GM23338 (cell line): ENCODE data around the gene RPP25. TPM values are rescaled to one million over a fixed set of nuclear protein-coding genes. Genes with fewer than 3 reads are reported as not detected.

Experiments used
- ATAC-seq: fragments of 200-7000 bp; cut with Tn5 transposase; 3 replicates; pipeline ENCODE4 v1.9.1; 2020
- DNase-seq: peaks from one replicate; pipeline ENCODE4 v3.0.0-alpha.2; 2015; ENCODE audit warnings: low spot score
- H2AFZ ChIP-seq: fragments of 200-600 bp; sonication (generic); 2 replicates; pipeline ENCODE4 v1.8.0; 2016; ENCODE audit warnings: antibody characterized with exemption, mild to moderate bottlenecking, moderate library complexity
- H3F3A ChIP-seq: fragments of 200-600 bp; sonication (generic); replicated peaks from 2 replicates; pipeline ENCODE4 v1.8.0; 2017; ENCODE audit warnings: antibody characterized with exemption, mixed run types, low read depth
- H3K27ac ChIP-seq: fragments of 200-600 bp; sonication (generic); 2 replicates; pipeline ENCODE4 v1.6.1; 2016; ENCODE audit warnings: low read depth
- H3K27me3 ChIP-seq: fragments of 200-600 bp; sonication (generic); 2 replicates; pipeline ENCODE4 v1.8.0; 2016; ENCODE audit warnings: mild to moderate bottlenecking, mixed run types, moderate library complexity; ENCODE audit not compliant: insufficient read depth
- H3K36me3 ChIP-seq: fragments of 200-600 bp; sonication (generic); 2 replicates; pipeline ENCODE4 v1.8.0; 2016; ENCODE audit warnings: mild to moderate bottlenecking; ENCODE audit not compliant: insufficient read depth
- H3K4me1 ChIP-seq: fragments of 200-600 bp; sonication (generic); 2 replicates; pipeline ENCODE4 v1.8.0; 2016; ENCODE audit warnings: mild to moderate bottlenecking, moderate library complexity; ENCODE audit not compliant: insufficient read depth
- H3K4me2 ChIP-seq: fragments of 200-600 bp; sonication (generic); 2 replicates; pipeline ENCODE4 v1.7.1; 2017; ENCODE audit warnings: mixed run types
- H3K4me3 ChIP-seq: fragments of 200-600 bp; sonication (generic); 2 replicates; pipeline ENCODE4 v1.6.1; 2016; ENCODE audit warnings: mixed run types
- H3K79me2 ChIP-seq: fragments of 200-600 bp; sonication (generic); replicated peaks from 2 replicates; pipeline ENCODE4 v1.8.0; 2017; ENCODE audit warnings: mild to moderate bottlenecking; ENCODE audit not compliant: insufficient read depth
- H3K9me2 ChIP-seq: fragments of 200-600 bp; sonication (generic); 2 replicates; pipeline ENCODE4 v1.8.0; 2017; ENCODE audit not compliant: insufficient read depth
- H4K20me1 ChIP-seq: fragments of 200-600 bp; sonication (generic); replicated peaks from 2 replicates; pipeline ENCODE4 v1.8.0; 2017; ENCODE audit warnings: mild to moderate bottlenecking; ENCODE audit not compliant: insufficient read depth
- H3K27ac Mint-ChIP-seq: 2 replicates; pipeline ENCODE4 v1.8.0; 2020; ENCODE audit warnings: inconsistent platforms, mild to moderate bottlenecking, moderate library complexity, mixed read lengths
- H3K27me3 Mint-ChIP-seq: 3 replicates; pipeline ENCODE4 v1.8.0; 2022; ENCODE audit warnings: low read depth, mild to moderate bottlenecking, moderate library complexity, mixed read lengths, inconsistent platforms; ENCODE audit not compliant: insufficient read depth, poor library complexity
- H3K36me3 Mint-ChIP-seq: 3 replicates; pipeline ENCODE4 v1.8.0; 2021; ENCODE audit warnings: low read depth, mild to moderate bottlenecking, inconsistent platforms, moderate library complexity, mixed read lengths
- H3K4me1 Mint-ChIP-seq: 3 replicates; pipeline ENCODE4 v1.8.0; 2020; ENCODE audit warnings: mild to moderate bottlenecking, inconsistent platforms, mixed read lengths
- H3K4me3 Mint-ChIP-seq: 3 replicates; pipeline ENCODE4 v1.8.0; 2021; ENCODE audit warnings: moderate library complexity, mild to moderate bottlenecking, inconsistent platforms, mixed read lengths
- H3K9me3 Mint-ChIP-seq: 3 replicates; pipeline ENCODE4 v1.8.0; 2020; ENCODE audit warnings: moderate library complexity, mild to moderate bottlenecking, inconsistent platforms, mixed read lengths
- CREB1 ChIP-seq: fragments of 250-450 bp; sonication (Bioruptor Pico); IDR thresholded peaks from 2 replicates; pipeline ENCODE4 v1.5.0; 2020; ENCODE audit warnings: low read depth, mild to moderate bottlenecking, moderate library complexity
- CTCF ChIP-seq, 2 experiments: fragments of 200-600 bp in 1 of 2; sonication (generic) in 1 of 2; conservative IDR thresholded peaks; 2 replicates each; pipeline versions ENCODE4 v1.5.1 to v1.6.1; 2016 to 2017; ENCODE audit warnings: antibody characterized with exemption in 2 of 2, low read depth in 2 of 2, mild to moderate bottlenecking in 2 of 2, moderate library complexity in 1 of 2
- ETS1 ChIP-seq: IDR thresholded peaks from 2 replicates; pipeline ENCODE4 v1.6.1; 2016; ENCODE audit warnings: antibody characterized with exemption
- EZH2 ChIP-seq: fragments of 200-600 bp; sonication (generic); IDR thresholded peaks from one replicate; pipeline ENCODE4 v1.8.0; 2017; ENCODE audit warnings: antibody characterized with exemption, mild to moderate bottlenecking, low read depth; ENCODE audit not compliant: unreplicated experiment
- JUNB ChIP-seq: IDR thresholded peaks from one replicate; pipeline ENCODE4 v1.6.1; 2016; ENCODE audit warnings: antibody characterized with exemption; ENCODE audit not compliant: unreplicated experiment
- NANOG ChIP-seq: IDR thresholded peaks from 2 replicates; pipeline ENCODE4 v1.6.1; 2016; ENCODE audit warnings: antibody characterized with exemption, borderline replicate concordance
- ZNF114 ChIP-seq: fragments of 250-450 bp; sonication (Bioruptor Pico); IDR thresholded peaks from 2 replicates; pipeline ENCODE4 v1.5.0; 2020; ENCODE audit warnings: mild to moderate bottlenecking, moderate library complexity
- ZNF331 ChIP-seq: fragments of 250-450 bp; sonication (Bioruptor Pico); IDR thresholded peaks from 2 replicates; pipeline ENCODE4 v1.5.0; 2020; ENCODE audit warnings: low read depth, mild to moderate bottlenecking, moderate library complexity
- polyA plus RNA-seq: library from polyadenylated mRNA; unstranded; fragments of >200 nt; fragmentation: Nextera tagmentation; extraction: Ambion mirVana; gene quantifications from 2 replicates; pipeline ENCODE4 v1.2.1, GENCODE V29; 2016
- total RNA-seq: library from RNA; depleted of rRNA; stranded (reverse); fragments of >200 nt; shearing (Covaris generic); gene quantifications from 2 replicates; pipeline ENCODE4 v1.2.3, GENCODE V29; 2014
- TF ChIP-seq, protein P1 (sequence below): IDR thresholded peaks from one replicate; pipeline ENCODE4 v1.6.1; 2018; ENCODE audit warnings: antibody characterized with exemption; ENCODE audit not compliant: unreplicated experiment

The RPP25 gene
- total and polyA plus RNA-seq, 2 experiments from 2014 or later, result 14.8 to 18.8 TPM

DNA sequence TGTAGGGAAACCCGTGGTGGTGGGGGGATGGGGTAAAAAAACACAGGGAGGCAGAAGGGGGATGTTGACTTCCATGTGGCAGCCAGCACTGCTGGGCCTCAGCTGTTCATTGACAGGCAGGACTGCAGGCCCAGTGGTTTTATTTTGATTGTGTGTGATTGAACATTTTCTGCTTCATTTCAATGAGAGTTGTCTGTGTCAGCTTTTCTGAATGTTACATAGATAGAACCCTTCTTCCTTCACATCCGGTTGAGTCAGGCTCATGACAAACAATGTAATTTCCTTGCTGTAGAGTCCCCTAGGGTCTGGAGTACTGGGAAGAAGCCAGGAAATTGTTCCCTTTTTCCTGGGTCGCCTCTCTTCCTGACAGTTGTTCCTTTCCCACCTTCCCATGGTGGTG lies 8.2 kb upstream of the RPP25 start (continued):
- TF ChIP-seq EZH2 (no peak), ZNF331 (CRISPR knock-in tag) (no peak), ETS1 (no peak), JUNB (no peak)
- TF ChIP-seq, protein P1, sequence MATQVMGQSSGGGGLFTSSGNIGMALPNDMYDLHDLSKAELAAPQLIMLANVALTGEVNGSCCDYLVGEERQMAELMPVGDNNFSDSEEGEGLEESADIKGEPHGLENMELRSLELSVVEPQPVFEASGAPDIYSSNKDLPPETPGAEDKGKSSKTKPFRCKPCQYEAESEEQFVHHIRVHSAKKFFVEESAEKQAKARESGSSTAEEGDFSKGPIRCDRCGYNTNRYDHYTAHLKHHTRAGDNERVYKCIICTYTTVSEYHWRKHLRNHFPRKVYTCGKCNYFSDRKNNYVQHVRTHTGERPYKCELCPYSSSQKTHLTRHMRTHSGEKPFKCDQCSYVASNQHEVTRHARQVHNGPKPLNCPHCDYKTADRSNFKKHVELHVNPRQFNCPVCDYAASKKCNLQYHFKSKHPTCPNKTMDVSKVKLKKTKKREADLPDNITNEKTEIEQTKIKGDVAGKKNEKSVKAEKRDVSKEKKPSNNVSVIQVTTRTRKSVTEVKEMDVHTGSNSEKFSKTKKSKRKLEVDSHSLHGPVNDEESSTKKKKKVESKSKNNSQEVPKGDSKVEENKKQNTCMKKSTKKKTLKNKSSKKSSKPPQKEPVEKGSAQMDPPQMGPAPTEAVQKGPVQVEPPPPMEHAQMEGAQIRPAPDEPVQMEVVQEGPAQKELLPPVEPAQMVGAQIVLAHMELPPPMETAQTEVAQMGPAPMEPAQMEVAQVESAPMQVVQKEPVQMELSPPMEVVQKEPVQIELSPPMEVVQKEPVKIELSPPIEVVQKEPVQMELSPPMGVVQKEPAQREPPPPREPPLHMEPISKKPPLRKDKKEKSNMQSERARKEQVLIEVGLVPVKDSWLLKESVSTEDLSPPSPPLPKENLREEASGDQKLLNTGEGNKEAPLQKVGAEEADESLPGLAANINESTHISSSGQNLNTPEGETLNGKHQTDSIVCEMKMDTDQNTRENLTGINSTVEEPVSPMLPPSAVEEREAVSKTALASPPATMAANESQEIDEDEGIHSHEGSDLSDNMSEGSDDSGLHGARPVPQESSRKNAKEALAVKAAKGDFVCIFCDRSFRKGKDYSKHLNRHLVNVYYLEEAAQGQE, result no peak

DNA sequence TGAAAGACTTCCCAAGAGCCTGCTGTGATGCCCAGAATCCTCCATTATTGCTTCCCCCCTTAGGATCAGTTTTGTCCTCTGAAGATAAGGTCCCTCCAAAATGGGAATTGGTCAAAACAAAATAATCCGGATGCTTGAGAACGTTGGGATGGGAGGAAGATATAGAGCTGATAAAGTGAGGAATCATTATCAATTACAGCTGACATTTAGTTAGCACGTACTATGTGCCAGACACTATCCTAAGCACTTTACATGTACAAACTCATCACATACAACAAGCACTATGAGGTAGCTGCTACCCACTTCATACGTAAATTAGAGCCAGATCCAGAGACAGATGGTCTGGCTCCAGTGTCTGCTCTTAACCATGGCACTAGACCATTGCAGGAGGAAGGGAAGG lies 6.6 kb upstream of the RPP25 start:
- peaks cover 24% of the 10 kb centered on the region for H3K4me1 Mint-ChIP-seq
- ATAC-seq, result no peak
- peaks cover 16% of the 10 kb centered on the region; the same call in 1 of the 2 replicates for H3K4me1 ChIP-seq
- no peak overlapping the region for H3K27ac ChIP-seq
- H2AFZ ChIP-seq, result no peak overlapping the region
- no peaks in the 10 kb centered on the region for H3K36me3 Mint-ChIP-seq
- H3K27me3 Mint-ChIP-seq, result peaks cover 24% of the 10 kb centered on the region
- no peaks in the 10 kb centered on the region for H3K79me2 ChIP-seq
- no peak for DNase-seq
- H3K4me3 Mint-ChIP-seq, result no peak overlapping the region
- H3K27ac Mint-ChIP-seq, result no peak overlapping the region
- no peaks in the 10 kb centered on the region for H4K20me1 ChIP-seq
- peaks cover 9% of the 10 kb centered on the region; the same call in 1 of the 2 replicates for H3F3A ChIP-seq
- no peaks in the 10 kb centered on the region for H3K9me2 ChIP-seq
- TF ChIP-seq JUNB, result no peak
- TF ChIP-seq CTCF (conservative IDR thresholded peaks at IDR 0.05; ENCODE audit: low read depth in 2 of 2), result no peak
- TF ChIP-seq NANOG, result no peak
- TF ChIP-seq CREB1 (CRISPR knock-in tag), result no peak
- TF ChIP-seq ZNF114 (CRISPR knock-in tag), result no peak
- no peak for TF ChIP-seq ZNF331 (CRISPR knock-in tag)
- TF ChIP-seq, protein P1, result no peak
- peaks cover 33% of the 10 kb centered on the region for H3K27me3 ChIP-seq
- no peak overlapping the region for H3K4me2 ChIP-seq
- no peaks in the 10 kb centered on the region for H3K36me3 ChIP-seq
- no peak overlapping the region for H3K4me3 ChIP-seq
- H3K9me3 Mint-ChIP-seq, result no peaks in the 10 kb centered on the region
